Right cardiac atrium (tissue), 5 donors: Measurements from ENCODE around the gene PPP1R12B. TPM values are rescaled to one million over a fixed set of nuclear protein-coding genes. Genes with fewer than 3 reads are reported as not detected.

Source experiments
- ATAC-seq, 2 donors: fragments of 200-7000 bp; cut with Tn5 transposase; one replicate each; pipeline versions ENCODE4 v1.8.0 to v1.9.1; 2020; ENCODE audit warnings: moderate library complexity in 2 of 2, mild to moderate bottlenecking in 1 of 2
- DNase-seq, 3 donors: peaks; one replicate each; pipeline ENCODE4 v3.0.0-alpha.2; 2020
- H3K27ac ChIP-seq: one replicate; pipeline ENCODE4 v1.5.1; 2013; ENCODE audit warnings: mild to moderate bottlenecking, low read length, control low read depth, moderate library complexity
- H3K27me3 ChIP-seq: one replicate; pipeline ENCODE4 v1.6.1; 2013; ENCODE audit not compliant: control insufficient read depth, insufficient read depth
- H3K4me1 ChIP-seq: one replicate; pipeline ENCODE4 v1.6.1; 2013; ENCODE audit warnings: low read length; ENCODE audit not compliant: control insufficient read depth, insufficient read depth
- H3K4me3 ChIP-seq: one replicate; pipeline ENCODE4 v1.5.1; 2013; ENCODE audit warnings: low read length, control low read depth
- H3K9me3 ChIP-seq: one replicate; pipeline ENCODE4 v1.6.1; 2013; ENCODE audit warnings: low read length; ENCODE audit not compliant: control insufficient read depth
- WGBS: extraction: QIAGEN DNeasy Blood & Tissue Kit; methylation state at CpG from one replicate; pipeline ENCODE4 v1.1.7; 2013; 5-methylcytosine and 5-hydroxymethylcytosine counted together
- intact Hi-C, 4 donors: fragments of 100-400 bp; cut with DNase I; formaldehyde crosslinking; loops; one replicate each; pipeline versions ENCODE4 v1.11.0 to v1.14.0; 2022 to 2023
- long read RNA-seq, 4 donors: library from polyadenylated mRNA; unstranded; transcript quantifications; one replicate each; pipeline ENCODE4 v2.0.0, GENCODE V29; 2020 to 2021
- polyA plus RNA-seq: library from polyadenylated mRNA; stranded (reverse); fragments of 200-250 nt; gene quantifications from one replicate; pipeline ENCODE4 v1.2.3, GENCODE V29; 2013
- total RNA-seq, 4 donors: library from RNA; stranded (reverse); fragmentation: NEBNext Ultra II Directional; extraction: Animal tissue kit (Norgen Biotek cat#: 25700); gene quantifications; one replicate each; pipeline ENCODE4 v1.2.1, GENCODE V29; 2021
- donor health status: healthy with polysubstance abuse.
- donor health status: DM: no; HTN: yes; CAD: no.
- donor health status: DM: no; HTN: no; CAD: no.
- donor health status: DM: no; HTN: yes; CAD: no; lungs with severe emphysema.
- donor health status: DM: yes; HTN: yes; CAD: no.

The PPP1R12B gene
- total RNA-seq, result 100 to 1,000 TPM; 574 to 741 (median 606) TPM
- 182 TPM for polyA plus RNA-seq
- long read RNA-seq, donor 1, transcript PPP1R12B-212 (10 exons, 1,808 nt), result major isoform, 21 of 302 reads
- long read RNA-seq, donor 1, partial matches to known transcripts, result 63 of 302 reads
- long read RNA-seq, donor 1, other reads (novel, unspliced or antisense), result 218 of 302 reads
- long read RNA-seq, donor 2, partial matches to known transcripts, result 4 of 71 reads
- long read RNA-seq, donor 2, other reads (novel, unspliced or antisense), result 65 of 71 reads
- long read RNA-seq, donor 3, transcript PPP1R12B-212 (10 exons, 1,808 nt), result major isoform, 25 of 1,438 reads
- long read RNA-seq, donor 3, partial matches to known transcripts, result 375 of 1,438 reads
- long read RNA-seq, donor 3, other reads (novel, unspliced or antisense), result 1,037 of 1,438 reads
- long read RNA-seq, donor 4, partial matches to known transcripts, result 16 of 108 reads
- long read RNA-seq, donor 4, other reads (novel, unspliced or antisense), result 89 of 108 reads

- DNase-seq (peak; percentile 98 to 99 (median 99)), ATAC-seq (peak; percentile 99 to 100)
- Histone ChIP-seq H3K4me1 (no peaks in the 10 kb centered on the region), H3K9me3 (no peaks in the 10 kb centered on the region), H3K27ac (peak within 1 kb of the TSS; percentile 93), H3K4me3 (peak within 1 kb of the TSS; percentile 75), H3K27me3 (no peaks in the 10 kb centered on the region)
- intact Hi-C loops, result loop anchor here in 3 of 4 donors (10.0 kb wide), 2 partner anchors 246 to 366 kb away; partner anchors contain the start of gene SYT2 (in 2 of the 3)
- whole genome bisulfite sequencing, result under 1% methylated on average over 60 of the region's 60 CpGs
Measured at GRCh38 chr1:202348509-202349205, at the start of gene PPP1R12B. TSS of gene PPP1R12B (plus strand) at chr1:202348699. CDS start at chr1:202348852, 153 bp downstream.

- WGBS, result 93% methylated on average over 9 of the region's 9 CpGs
- ATAC-seq (no peak), DNase-seq (no peak)
- Histone ChIP-seq H3K4me1 (peaks cover 3% of the 10 kb centered on the region), H3K27ac (no peak overlapping the region), H3K9me3 (no peaks in the 10 kb centered on the region), H3K27me3 (no peaks in the 10 kb centered on the region), H3K4me3 (no peak overlapping the region)
- intact Hi-C loops, result no loop called here
Measured at GRCh38 chr1:202302166-202302565, 46.3 kb upstream of the PPP1R12B start.

GRCh38 chr1:202304375-202304774, 44.1 kb upstream of the PPP1R12B start:
- no peaks in the 10 kb centered on the region for H3K27me3 ChIP-seq
- H3K4me1 ChIP-seq, result peaks cover 3% of the 10 kb centered on the region
- peak; percentile 45 to 84 (median 80) for DNase-seq
- no peak overlapping the region for H3K27ac ChIP-seq
- intact Hi-C loops, result no loop called here
- H3K4me3 ChIP-seq, result no peak overlapping the region
- WGBS, result 60% methylated on average over 9 of the region's 9 CpGs
- no peaks in the 10 kb centered on the region for H3K9me3 ChIP-seq
- peak; percentile 49 to 70 for ATAC-seq

- 39% methylated on average over 1 of the region's 1 CpG for WGBS
Measured at GRCh38 chr1:202305168-202305567, 43.3 kb upstream of the PPP1R12B start.

GRCh38 chr1:202306535-202307345, 41.8 kb upstream of the PPP1R12B start:
- H3K4me3 ChIP-seq, result no peak overlapping the region
- H3K4me1 ChIP-seq, result peaks cover 3% of the 10 kb centered on the region
- DNase-seq, result no peak
- ATAC-seq, result no peak
- 63% methylated on average over 9 of the region's 9 CpGs for WGBS
- no peaks in the 10 kb centered on the region for H3K27me3 ChIP-seq
- intact Hi-C loops, result no loop called here
- H3K9me3 ChIP-seq, result no peaks in the 10 kb centered on the region
- no peak overlapping the region for H3K27ac ChIP-seq

More at GRCh38 chr1:202305168-202305567, 43.3 kb upstream of the PPP1R12B start:
- Histone ChIP-seq H3K9me3 (no peaks in the 10 kb centered on the region), H3K4me1 (peaks cover 3% of the 10 kb centered on the region), H3K27me3 (no peaks in the 10 kb centered on the region), H3K4me3 (no peak overlapping the region), H3K27ac (no peak overlapping the region)
- ATAC-seq, result peak in 1 of 2 donors; percentile 53
- DNase-seq, result peak in 1 of 3 donors; percentile 62
- intact Hi-C loops, result no loop called here

- Histone ChIP-seq H3K9me3 (no peaks in the 10 kb centered on the region), H3K27ac (no peak overlapping the region), H3K27me3 (no peaks in the 10 kb centered on the region), H3K4me1 (peaks cover 5% of the 10 kb centered on the region), H3K4me3 (no peak overlapping the region)
- intact Hi-C loops, result loop anchor here in 2 of 4 donors (2.0 to 10.0 kb wide), 2 partner anchors 121 to 405 kb away; partner anchors contain the start of gene SYT2 (in 1 of the 2)
- ATAC-seq (no peak), DNase-seq (no peak)
Measured at GRCh38 chr1:202310071-202310725, 38.3 kb upstream of the PPP1R12B start.

GRCh38 chr1:202310746-202311145, 37.8 kb upstream of the PPP1R12B start:
- H3K9me3 ChIP-seq, result no peaks in the 10 kb centered on the region
- H3K4me1 ChIP-seq, result peaks cover 5% of the 10 kb centered on the region
- intact Hi-C loops, result loop anchor here in 2 of 4 donors (2.0 to 10.0 kb wide), 2 partner anchors 122 to 404 kb away; partner anchors contain the start of gene SYT2 (in 1 of the 2)
- no peaks in the 10 kb centered on the region for H3K27me3 ChIP-seq
- whole genome bisulfite sequencing, result 94% methylated on average over 3 of the region's 3 CpGs
- no peak overlapping the region for H3K27ac ChIP-seq
- ATAC-seq, result no peak
- H3K4me3 ChIP-seq, result no peak overlapping the region
- no peak for DNase-seq

- Histone ChIP-seq H3K9me3 (no peaks in the 10 kb centered on the region), H3K27ac (no peak overlapping the region), H3K4me1 (peaks cover 5% of the 10 kb centered on the region), H3K4me3 (no peak overlapping the region), H3K27me3 (no peaks in the 10 kb centered on the region)
- intact Hi-C loops, result loop anchor here in 2 of 4 donors (2.0 to 10.0 kb wide), 2 partner anchors 123 to 403 kb away; partner anchors contain the start of gene SYT2 (in 1 of the 2)
- DNase-seq (no peak), ATAC-seq (peak in 1 of 2 donors; percentile 49)
- WGBS, result 17% methylated on average over 14 of the region's 14 CpGs
Measured at GRCh38 chr1:202311875-202312635, 36.4 kb upstream of the PPP1R12B start.

- no peak overlapping the region for H3K4me3 ChIP-seq
- 20% methylated on average over 9 of the region's 9 CpGs for WGBS
- no peak overlapping the region for H3K27ac ChIP-seq
- H3K4me1 ChIP-seq, result peaks cover 5% of the 10 kb centered on the region
- ATAC-seq, result peak; percentile 65 to 78
- peak; percentile 68 to 86 (median 84) for DNase-seq
- H3K27me3 ChIP-seq, result no peaks in the 10 kb centered on the region
- intact Hi-C loops, result loop anchor here in 2 of 4 donors (2.0 to 10.0 kb wide), 3 partner anchors 123 to 399 kb away; partner anchors contain the start of genes LGR6 (in 1 of the 2) and SYT2 (in 1 of the 2)
- no peaks in the 10 kb centered on the region for H3K9me3 ChIP-seq
Measured at GRCh38 chr1:202315576-202316168, 32.8 kb upstream of the PPP1R12B start.
